ENCODE measurements around the gene VAC14. TPM values are rescaled to one million over a fixed set of nuclear protein-coding genes. Genes with fewer than 3 reads are reported as not detected.

VAC14 gene
- total RNA-seq, 1 donor from 2014 or later = 52.2 TPM

GRCh38 chr16:70692130-70692872 lies 108.7 kb downstream of the VAC14 start:
- no peak overlapping the region for H3K4me3 ChIP-seq
- H3K36me3 ChIP-seq = no peaks in the 10 kb centered on the region
- H3K27me3 ChIP-seq = no peaks in the 10 kb centered on the region
- intact Hi-C loops (cut with DNase I) = no loop called here
- ATAC-seq (no peak), DNase-seq (no peak)
- H3K9me3 ChIP-seq = no peaks in the 10 kb centered on the region
- peak overlapping the region; percentile 89 for H3K27ac ChIP-seq
- H3K4me1 ChIP-seq = peaks cover 97% of the 10 kb centered on the region
- no peak for TF ChIP-seq CTCF (IDR thresholded peaks at IDR 0.05)

GRCh38 chr16:70691223-70692129 lies 109.5 kb downstream of the VAC14 start:
- no peak overlapping the region for H3K4me3 ChIP-seq
- no peak for DNase-seq
- H3K4me1 ChIP-seq = peaks cover 97% of the 10 kb centered on the region
- H3K27me3 ChIP-seq = no peaks in the 10 kb centered on the region
- no peaks in the 10 kb centered on the region for H3K36me3 ChIP-seq
- H3K27ac ChIP-seq = peak overlapping the region; percentile 89
- no peaks in the 10 kb centered on the region for H3K9me3 ChIP-seq
- intact Hi-C loops (cut with DNase I) = no loop called here
- no peak for TF ChIP-seq CTCF (IDR thresholded peaks at IDR 0.05)
- ATAC-seq = no peak

GRCh38 chr16:70689970-70690891 lies 110.7 kb downstream of the VAC14 start:
- no peak for TF ChIP-seq CTCF (IDR thresholded peaks at IDR 0.05)
- intact Hi-C loops (cut with DNase I) = no loop called here
- H3K4me3 ChIP-seq = no peak overlapping the region
- ATAC-seq (no peak), DNase-seq (no peak)
- no peaks in the 10 kb centered on the region for H3K9me3 ChIP-seq
- no peaks in the 10 kb centered on the region for H3K27me3 ChIP-seq
- peak overlapping the region; percentile 89 for H3K27ac ChIP-seq
- no peaks in the 10 kb centered on the region for H3K36me3 ChIP-seq
- H3K4me1 ChIP-seq = peaks cover 88% of the 10 kb centered on the region

- Histone ChIP-seq H3K4me3 (no peak overlapping the region), H3K27me3 (no peaks in the 10 kb centered on the region), H3K36me3 (no peaks in the 10 kb centered on the region), H3K27ac (peak overlapping the region; percentile 89), H3K4me1 (peaks cover 79% of the 10 kb centered on the region), H3K9me3 (no peaks in the 10 kb centered on the region)
- ATAC-seq (peak; percentile 43), DNase-seq (peak; percentile 88)
- no peak for TF ChIP-seq CTCF (IDR thresholded peaks at IDR 0.05)
- intact Hi-C loops (cut with DNase I) = no loop called here
These were observed 111.7 kb downstream of the VAC14 start for GRCh38 chr16:70689035-70689969.

Data from upper lobe of right lung (tissue), 1 donor.